HEK293 (cell line): ENCODE data around the gene NFATC3.
A peak's percentile ranks its signal among the peaks of the same experiment; 100 is the strongest.

Experiments used
- KLF10 ChIP-seq: fragments of 450-650 bp; IDR thresholded peaks from 2 replicates; pipeline ENCODE4 v1.5.1; 2018; ENCODE audit warnings: missing biosample characterization, mild to moderate bottlenecking, missing genetic modification characterization
- TCF7L2 ChIP-seq: IDR thresholded peaks from 2 replicates; pipeline ENCODE4 v1.6.1; 2011; ENCODE audit warnings: low read depth, mild to moderate bottlenecking, inconsistent platforms, low read length, moderate library complexity, borderline replicate concordance
- YY1 ChIP-seq: fragments of 450-650 bp; formaldehyde crosslinking; IDR thresholded peaks from 2 replicates; pipeline ENCODE4 v1.5.1; 2018; ENCODE audit warnings: missing biosample characterization, missing genetic modification characterization
- ZNF10 ChIP-seq: fragments of 450-650 bp; formaldehyde crosslinking; IDR thresholded peaks from 2 replicates; pipeline ENCODE4 v1.5.1; 2017; ENCODE audit warnings: missing biosample characterization, missing genetic modification characterization
- ZNF202 ChIP-seq: fragments of 450-650 bp; formaldehyde crosslinking; IDR thresholded peaks from 2 replicates; pipeline ENCODE4 v1.5.1; 2016; ENCODE audit warnings: missing biosample characterization, missing genetic modification characterization, borderline replicate concordance
- ZNF274 ChIP-seq, 2 experiments: fragments of 200-500 bp in 1 of 2; fragments of 450-650 bp in 1 of 2; sonication (Bioruptor generic) in 1 of 2; formaldehyde crosslinking in 1 of 2; IDR thresholded peaks; 2 replicates each; pipeline versions ENCODE4 v1.5.1 to v1.6.1; 2014 to 2016; ENCODE audit warnings: borderline replicate concordance in 1 of 2, inconsistent platforms in 1 of 2, low read length in 1 of 2, missing biosample characterization in 1 of 2, missing genetic modification characterization in 1 of 2
- ZNF600 ChIP-seq: fragments of 450-650 bp; formaldehyde crosslinking; IDR thresholded peaks from 2 replicates; pipeline ENCODE4 v1.5.1; 2016; ENCODE audit warnings: missing biosample characterization, missing genetic modification characterization
- ZNF664 ChIP-seq: fragments of 450-650 bp; formaldehyde crosslinking; IDR thresholded peaks from 2 replicates; pipeline ENCODE4 v1.5.1; 2016; ENCODE audit warnings: missing biosample characterization, missing genetic modification characterization
- ZNF76 ChIP-seq: fragments of 450-650 bp; formaldehyde crosslinking; IDR thresholded peaks from 2 replicates; pipeline ENCODE4; 2016; ENCODE audit warnings: low read depth, missing biosample characterization, missing genetic modification characterization, borderline replicate concordance
- TF ChIP-seq, protein P1 (sequence below): fragments of 450-650 bp; formaldehyde crosslinking; IDR thresholded peaks from 2 replicates; pipeline ENCODE4 v1.5.1; 2016; ENCODE audit warnings: missing biosample characterization, missing genetic modification characterization
- TF ChIP-seq, protein P2 (sequence below): fragments of 450-650 bp; formaldehyde crosslinking; IDR thresholded peaks from 2 replicates; pipeline ENCODE4 v1.5.1; 2016; ENCODE audit warnings: missing biosample characterization, missing genetic modification characterization
- TF ChIP-seq, protein P3 (sequence below): fragments of 450-650 bp; formaldehyde crosslinking; IDR thresholded peaks from 2 replicates; pipeline ENCODE4 v1.5.1; 2016; ENCODE audit warnings: missing biosample characterization, missing genetic modification characterization
- TF ChIP-seq, protein P4 (sequence below): fragments of 450-650 bp; formaldehyde crosslinking; IDR thresholded peaks from 2 replicates; pipeline ENCODE4 v1.5.1; 2017; ENCODE audit warnings: missing biosample characterization, missing genetic modification characterization
- TF ChIP-seq, protein P5 (sequence below): fragments of 450-650 bp; formaldehyde crosslinking; IDR thresholded peaks from 2 replicates; pipeline ENCODE4 v1.5.1; 2017; ENCODE audit warnings: missing biosample characterization, missing genetic modification characterization

DNA sequence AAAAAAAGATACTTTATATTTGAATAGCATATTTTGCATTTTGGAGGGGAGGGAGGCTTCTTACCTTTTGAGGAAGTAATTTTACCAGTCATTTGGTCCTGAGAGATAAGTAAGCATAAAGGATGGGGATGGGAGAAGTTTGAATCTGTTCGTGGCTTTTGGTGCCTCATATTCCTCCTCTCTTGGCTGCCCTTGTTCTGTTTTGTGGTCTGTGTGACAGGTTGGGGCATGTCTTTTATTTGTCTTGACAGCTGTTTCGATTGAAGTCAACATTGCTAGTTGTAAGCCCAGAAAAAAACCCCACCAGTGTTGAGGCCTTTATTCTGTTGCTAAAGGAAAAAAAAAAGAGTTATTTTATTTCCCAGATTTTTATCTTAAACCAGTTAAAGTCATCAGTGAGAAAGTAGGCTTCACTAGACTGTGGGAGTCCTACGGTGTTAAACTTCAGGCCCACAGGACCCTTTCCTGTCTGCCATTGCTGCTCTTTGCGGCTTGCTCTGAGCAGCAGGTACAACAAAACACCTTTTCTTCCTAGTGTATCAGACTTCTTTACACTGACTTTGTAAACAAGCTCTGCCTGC is 190.5 kb downstream of the NFATC3 start:
- TF ChIP-seq, protein P1, sequence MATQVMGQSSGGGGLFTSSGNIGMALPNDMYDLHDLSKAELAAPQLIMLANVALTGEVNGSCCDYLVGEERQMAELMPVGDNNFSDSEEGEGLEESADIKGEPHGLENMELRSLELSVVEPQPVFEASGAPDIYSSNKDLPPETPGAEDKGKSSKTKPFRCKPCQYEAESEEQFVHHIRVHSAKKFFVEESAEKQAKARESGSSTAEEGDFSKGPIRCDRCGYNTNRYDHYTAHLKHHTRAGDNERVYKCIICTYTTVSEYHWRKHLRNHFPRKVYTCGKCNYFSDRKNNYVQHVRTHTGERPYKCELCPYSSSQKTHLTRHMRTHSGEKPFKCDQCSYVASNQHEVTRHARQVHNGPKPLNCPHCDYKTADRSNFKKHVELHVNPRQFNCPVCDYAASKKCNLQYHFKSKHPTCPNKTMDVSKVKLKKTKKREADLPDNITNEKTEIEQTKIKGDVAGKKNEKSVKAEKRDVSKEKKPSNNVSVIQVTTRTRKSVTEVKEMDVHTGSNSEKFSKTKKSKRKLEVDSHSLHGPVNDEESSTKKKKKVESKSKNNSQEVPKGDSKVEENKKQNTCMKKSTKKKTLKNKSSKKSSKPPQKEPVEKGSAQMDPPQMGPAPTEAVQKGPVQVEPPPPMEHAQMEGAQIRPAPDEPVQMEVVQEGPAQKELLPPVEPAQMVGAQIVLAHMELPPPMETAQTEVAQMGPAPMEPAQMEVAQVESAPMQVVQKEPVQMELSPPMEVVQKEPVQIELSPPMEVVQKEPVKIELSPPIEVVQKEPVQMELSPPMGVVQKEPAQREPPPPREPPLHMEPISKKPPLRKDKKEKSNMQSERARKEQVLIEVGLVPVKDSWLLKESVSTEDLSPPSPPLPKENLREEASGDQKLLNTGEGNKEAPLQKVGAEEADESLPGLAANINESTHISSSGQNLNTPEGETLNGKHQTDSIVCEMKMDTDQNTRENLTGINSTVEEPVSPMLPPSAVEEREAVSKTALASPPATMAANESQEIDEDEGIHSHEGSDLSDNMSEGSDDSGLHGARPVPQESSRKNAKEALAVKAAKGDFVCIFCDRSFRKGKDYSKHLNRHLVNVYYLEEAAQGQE: no peak
- TF ChIP-seq YY1: no peak
- TF ChIP-seq ZNF664 (tag by site-specific recombination): no peak
- no peak for TF ChIP-seq ZNF600
- TF ChIP-seq KLF10 (tag by site-specific recombination): no peak
- TF ChIP-seq ZNF202 (tag by site-specific recombination): no peak
- no peak for TF ChIP-seq TCF7L2
- TF ChIP-seq ZNF10 (tag by site-specific recombination): no peak
- TF ChIP-seq, protein P2, sequence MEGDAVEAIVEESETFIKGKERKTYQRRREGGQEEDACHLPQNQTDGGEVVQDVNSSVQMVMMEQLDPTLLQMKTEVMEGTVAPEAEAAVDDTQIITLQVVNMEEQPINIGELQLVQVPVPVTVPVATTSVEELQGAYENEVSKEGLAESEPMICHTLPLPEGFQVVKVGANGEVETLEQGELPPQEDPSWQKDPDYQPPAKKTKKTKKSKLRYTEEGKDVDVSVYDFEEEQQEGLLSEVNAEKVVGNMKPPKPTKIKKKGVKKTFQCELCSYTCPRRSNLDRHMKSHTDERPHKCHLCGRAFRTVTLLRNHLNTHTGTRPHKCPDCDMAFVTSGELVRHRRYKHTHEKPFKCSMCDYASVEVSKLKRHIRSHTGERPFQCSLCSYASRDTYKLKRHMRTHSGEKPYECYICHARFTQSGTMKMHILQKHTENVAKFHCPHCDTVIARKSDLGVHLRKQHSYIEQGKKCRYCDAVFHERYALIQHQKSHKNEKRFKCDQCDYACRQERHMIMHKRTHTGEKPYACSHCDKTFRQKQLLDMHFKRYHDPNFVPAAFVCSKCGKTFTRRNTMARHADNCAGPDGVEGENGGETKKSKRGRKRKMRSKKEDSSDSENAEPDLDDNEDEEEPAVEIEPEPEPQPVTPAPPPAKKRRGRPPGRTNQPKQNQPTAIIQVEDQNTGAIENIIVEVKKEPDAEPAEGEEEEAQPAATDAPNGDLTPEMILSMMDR: no peak
- no peak for TF ChIP-seq ZNF76 (tag by site-specific recombination)
- TF ChIP-seq ZNF274 (IDR thresholded peaks at IDR 0.05; ENCODE audit: low read length): no peak
- TF ChIP-seq ZNF274 (tag by site-specific recombination; IDR thresholded peaks at IDR 0.05; ENCODE audit: borderline replicate concordance): no peak
- TF ChIP-seq, protein P3, sequence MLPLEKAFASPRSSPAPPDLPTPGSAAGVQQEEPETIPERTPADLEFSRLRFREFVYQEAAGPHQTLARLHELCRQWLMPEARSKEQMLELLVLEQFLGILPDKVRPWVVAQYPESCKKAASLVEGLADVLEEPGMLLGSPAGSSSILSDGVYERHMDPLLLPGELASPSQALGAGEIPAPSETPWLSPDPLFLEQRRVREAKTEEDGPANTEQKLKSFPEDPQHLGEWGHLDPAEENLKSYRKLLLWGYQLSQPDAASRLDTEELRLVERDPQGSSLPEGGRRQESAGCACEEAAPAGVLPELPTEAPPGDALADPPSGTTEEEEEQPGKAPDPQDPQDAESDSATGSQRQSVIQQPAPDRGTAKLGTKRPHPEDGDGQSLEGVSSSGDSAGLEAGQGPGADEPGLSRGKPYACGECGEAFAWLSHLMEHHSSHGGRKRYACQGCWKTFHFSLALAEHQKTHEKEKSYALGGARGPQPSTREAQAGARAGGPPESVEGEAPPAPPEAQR (tag by site-specific recombination): no peak
- TF ChIP-seq, protein P4, sequence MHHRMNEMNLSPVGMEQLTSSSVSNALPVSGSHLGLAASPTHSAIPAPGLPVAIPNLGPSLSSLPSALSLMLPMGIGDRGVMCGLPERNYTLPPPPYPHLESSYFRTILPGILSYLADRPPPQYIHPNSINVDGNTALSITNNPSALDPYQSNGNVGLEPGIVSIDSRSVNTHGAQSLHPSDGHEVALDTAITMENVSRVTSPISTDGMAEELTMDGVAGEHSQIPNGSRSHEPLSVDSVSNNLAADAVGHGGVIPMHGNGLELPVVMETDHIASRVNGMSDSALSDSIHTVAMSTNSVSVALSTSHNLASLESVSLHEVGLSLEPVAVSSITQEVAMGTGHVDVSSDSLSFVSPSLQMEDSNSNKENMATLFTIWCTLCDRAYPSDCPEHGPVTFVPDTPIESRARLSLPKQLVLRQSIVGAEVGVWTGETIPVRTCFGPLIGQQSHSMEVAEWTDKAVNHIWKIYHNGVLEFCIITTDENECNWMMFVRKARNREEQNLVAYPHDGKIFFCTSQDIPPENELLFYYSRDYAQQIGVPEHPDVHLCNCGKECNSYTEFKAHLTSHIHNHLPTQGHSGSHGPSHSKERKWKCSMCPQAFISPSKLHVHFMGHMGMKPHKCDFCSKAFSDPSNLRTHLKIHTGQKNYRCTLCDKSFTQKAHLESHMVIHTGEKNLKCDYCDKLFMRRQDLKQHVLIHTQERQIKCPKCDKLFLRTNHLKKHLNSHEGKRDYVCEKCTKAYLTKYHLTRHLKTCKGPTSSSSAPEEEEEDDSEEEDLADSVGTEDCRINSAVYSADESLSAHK (tag by site-specific recombination): 0 out of 2 replicates have a peak, but pooled peaks have one; percentile 18
- TF ChIP-seq, protein P5, sequence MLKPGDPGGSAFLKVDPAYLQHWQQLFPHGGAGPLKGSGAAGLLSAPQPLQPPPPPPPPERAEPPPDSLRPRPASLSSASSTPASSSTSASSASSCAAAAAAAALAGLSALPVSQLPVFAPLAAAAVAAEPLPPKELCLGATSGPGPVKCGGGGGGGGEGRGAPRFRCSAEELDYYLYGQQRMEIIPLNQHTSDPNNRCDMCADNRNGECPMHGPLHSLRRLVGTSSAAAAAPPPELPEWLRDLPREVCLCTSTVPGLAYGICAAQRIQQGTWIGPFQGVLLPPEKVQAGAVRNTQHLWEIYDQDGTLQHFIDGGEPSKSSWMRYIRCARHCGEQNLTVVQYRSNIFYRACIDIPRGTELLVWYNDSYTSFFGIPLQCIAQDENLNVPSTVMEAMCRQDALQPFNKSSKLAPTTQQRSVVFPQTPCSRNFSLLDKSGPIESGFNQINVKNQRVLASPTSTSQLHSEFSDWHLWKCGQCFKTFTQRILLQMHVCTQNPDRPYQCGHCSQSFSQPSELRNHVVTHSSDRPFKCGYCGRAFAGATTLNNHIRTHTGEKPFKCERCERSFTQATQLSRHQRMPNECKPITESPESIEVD (tag by site-specific recombination): no peak
